ENCODE measurements around the gene MRPS18C. TPM values are rescaled to one million over a fixed set of nuclear protein-coding genes. Genes with fewer than 3 reads are reported as not detected.
"Not testable (repeated sequence)": the region's sequence is repeated elsewhere in the genome, so short reads cannot be mapped to it uniquely, and the experiment has no call there.

MRPS18C gene
- total and polyA plus RNA-seq, 11 donors: 27.8 to 78.0 (median 54.2) TPM

DNA sequence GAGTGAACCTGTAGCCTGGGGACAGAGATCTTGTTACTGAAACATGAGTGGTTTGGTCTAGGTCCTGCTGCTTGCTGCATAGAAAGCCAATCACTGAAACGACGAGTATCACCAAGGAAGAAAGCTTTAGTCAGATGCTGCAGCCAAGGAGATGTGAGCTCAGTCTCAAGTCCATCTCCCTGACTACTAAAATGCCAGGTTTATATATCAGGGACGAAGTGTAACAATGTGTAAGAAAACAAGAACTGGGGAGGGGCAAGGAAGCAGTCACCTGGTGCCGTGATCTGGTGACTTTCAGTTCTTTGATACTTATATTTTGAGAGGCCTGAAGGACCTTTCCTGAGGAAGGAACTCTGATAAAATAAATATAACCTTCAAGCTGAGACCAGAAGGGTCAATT lies 48.6 kb downstream of the MRPS18C start:
- intact Hi-C loops (cut with DNase I): loop anchor here in 1 of 10 donors (10.0 kb wide), 1 partner anchor 1000 kb away; no protein-coding TSS in a partner anchor
- no peak overlapping the region for H3K4me3 ChIP-seq
- no peaks in the 10 kb centered on the region for H3K27me3 ChIP-seq
- no peak overlapping the region for H3K27ac ChIP-seq
- no peak for DNase-seq
- no peak for ATAC-seq
- 61 to 85% (median 64%) methylated on average over 4 of the region's 4 CpGs for WGBS, 4 donors
- no peaks in the 10 kb centered on the region for H3K36me3 ChIP-seq
- TF ChIP-seq POLR2A (IDR thresholded peaks at IDR 0.05): no peak
- TF ChIP-seq, protein P1, sequence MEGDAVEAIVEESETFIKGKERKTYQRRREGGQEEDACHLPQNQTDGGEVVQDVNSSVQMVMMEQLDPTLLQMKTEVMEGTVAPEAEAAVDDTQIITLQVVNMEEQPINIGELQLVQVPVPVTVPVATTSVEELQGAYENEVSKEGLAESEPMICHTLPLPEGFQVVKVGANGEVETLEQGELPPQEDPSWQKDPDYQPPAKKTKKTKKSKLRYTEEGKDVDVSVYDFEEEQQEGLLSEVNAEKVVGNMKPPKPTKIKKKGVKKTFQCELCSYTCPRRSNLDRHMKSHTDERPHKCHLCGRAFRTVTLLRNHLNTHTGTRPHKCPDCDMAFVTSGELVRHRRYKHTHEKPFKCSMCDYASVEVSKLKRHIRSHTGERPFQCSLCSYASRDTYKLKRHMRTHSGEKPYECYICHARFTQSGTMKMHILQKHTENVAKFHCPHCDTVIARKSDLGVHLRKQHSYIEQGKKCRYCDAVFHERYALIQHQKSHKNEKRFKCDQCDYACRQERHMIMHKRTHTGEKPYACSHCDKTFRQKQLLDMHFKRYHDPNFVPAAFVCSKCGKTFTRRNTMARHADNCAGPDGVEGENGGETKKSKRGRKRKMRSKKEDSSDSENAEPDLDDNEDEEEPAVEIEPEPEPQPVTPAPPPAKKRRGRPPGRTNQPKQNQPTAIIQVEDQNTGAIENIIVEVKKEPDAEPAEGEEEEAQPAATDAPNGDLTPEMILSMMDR (IDR thresholded peaks at IDR 0.05): no peak
- no peaks in the 10 kb centered on the region for H3K4me1 ChIP-seq
- H3K9me3 ChIP-seq: no peaks in the 10 kb centered on the region

DNA sequence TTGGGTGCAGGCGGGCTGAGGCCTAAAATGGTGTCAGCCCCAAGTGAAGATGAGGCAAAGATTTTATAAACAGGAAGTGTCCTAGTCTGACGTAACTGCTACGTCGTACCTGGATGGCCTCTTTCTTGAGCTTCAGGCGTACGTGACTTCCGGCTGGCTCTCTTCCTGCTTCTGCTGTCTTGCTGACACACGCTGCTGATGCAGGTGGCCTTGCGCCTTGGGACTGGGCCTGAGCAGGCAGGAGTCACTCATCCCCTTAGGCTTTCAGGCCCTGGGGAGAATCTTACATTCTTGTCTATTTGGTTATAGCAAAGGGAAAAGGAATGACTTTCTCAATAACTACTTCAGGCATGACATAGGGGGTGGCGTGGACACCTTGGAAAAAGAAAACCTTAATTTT lies 49.1 kb downstream of the MRPS18C start:
- WGBS, 4 donors: 80 to 85% (median 82%) methylated on average over 10 of the region's 10 CpGs
- intact Hi-C loops (cut with DNase I): loop anchor here in 2 of 10 donors (5.0 to 10.0 kb wide), 2 partner anchors 137 to 1000 kb away; no protein-coding TSS in a partner anchor

DNA sequence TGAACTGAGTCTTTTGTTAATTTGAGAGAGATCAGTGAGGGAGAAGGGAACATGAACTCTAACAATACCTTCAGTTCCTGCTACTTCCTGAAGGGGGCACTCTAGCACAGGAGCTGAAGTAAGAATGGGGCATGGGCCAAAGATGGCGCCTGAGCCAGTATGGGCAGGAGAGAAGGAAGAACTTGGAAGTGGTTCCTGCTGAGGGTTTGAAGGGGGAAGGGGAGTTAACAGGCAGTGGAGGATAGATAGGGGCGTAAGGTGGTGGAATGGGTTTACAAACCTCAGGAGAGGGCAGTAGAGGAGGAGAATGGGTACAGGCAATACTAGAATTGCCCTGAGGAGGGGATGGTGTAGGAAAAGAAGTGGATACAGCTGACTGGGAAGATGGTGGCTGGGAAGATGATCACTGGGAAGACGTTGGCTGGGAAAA lies 53.3 kb downstream of the MRPS18C start:
- H3K36me3 ChIP-seq, H3K27ac ChIP-seq, H3K4me1 ChIP-seq, H3K9me3 ChIP-seq, H3K4me3 ChIP-seq, H3K27me3 ChIP-seq: not testable (repeated sequence)
- peak in 3 of 4 donors; percentile 56 to 69 (median 67) for ATAC-seq
- WGBS, 4 donors: 65 to 68% (median 66%) methylated on average over 3 of the region's 3 CpGs
- intact Hi-C loops (cut with DNase I): loop anchor here (1.0 to 10.0 kb wide), 6 partner anchors 129 to 996 kb away; no protein-coding TSS in a partner anchor
- DNase-seq: peak in 4 of 5 donors; percentile 31 to 53 (median 46)
- TF ChIP-seq, protein P1 (IDR thresholded peaks at IDR 0.05): peak; percentile 64 to 81 (median 72)

More for the DNA sequence above, 49.1 kb downstream of the MRPS18C start:
- Histone ChIP-seq H3K27ac (no peak overlapping the region), H3K36me3 (no peaks in the 10 kb centered on the region), H3K4me1 (no peaks in the 10 kb centered on the region), H3K9me3 (no peaks in the 10 kb centered on the region), H3K4me3 (no peak overlapping the region), H3K27me3 (no peaks in the 10 kb centered on the region)
- DNase-seq (no peak), ATAC-seq (no peak)
- TF ChIP-seq, protein P1 (IDR thresholded peaks at IDR 0.05): no peak
- no peak for TF ChIP-seq POLR2A (IDR thresholded peaks at IDR 0.05)

DNA sequence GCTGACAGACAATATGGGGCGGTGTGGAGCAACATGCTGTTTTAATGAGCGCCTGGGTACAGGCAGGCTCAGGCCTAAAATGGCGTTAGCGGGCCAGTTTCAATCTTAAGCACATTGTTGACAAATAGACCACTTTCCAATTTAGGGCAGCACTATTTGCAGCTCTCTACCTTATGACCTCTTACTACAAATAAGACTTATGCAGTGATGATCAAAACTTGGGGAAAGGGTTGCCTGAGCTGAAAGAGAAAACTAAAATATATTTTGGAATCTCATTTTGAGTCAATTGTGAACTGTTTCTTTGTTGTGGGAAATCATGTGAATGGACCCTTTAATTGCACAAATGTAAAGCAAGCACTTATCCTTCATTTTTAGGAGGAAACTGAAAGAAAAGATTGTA lies 54.6 kb downstream of the MRPS18C start:
- no peaks in the 10 kb centered on the region for H3K36me3 ChIP-seq
- no peak overlapping the region for H3K4me3 ChIP-seq
- H3K27me3 ChIP-seq: no peaks in the 10 kb centered on the region
- TF ChIP-seq, protein P1 (IDR thresholded peaks at IDR 0.05): no peak
- TF ChIP-seq POLR2A (IDR thresholded peaks at IDR 0.05): no peak
- ATAC-seq (no peak), DNase-seq (no peak)
- H3K9me3 ChIP-seq: no peaks in the 10 kb centered on the region
- H3K27ac ChIP-seq: no peak overlapping the region
- 89 to 98% (median 91%) methylated on average over 3 to 4 of the region's 4 CpGs for WGBS, 4 donors
- no peaks in the 10 kb centered on the region for H3K4me1 ChIP-seq
- intact Hi-C loops (cut with DNase I): no loop called here

Other genes starting within 250 kb of the MRPS18C start
- gene COQ2, start 171.3 kb upstream of the MRPS18C start, total RNA-seq: 10 to 100 TPM; 18.0 to 26.3 (median 22.9) TPM
- 10 to 100 TPM; 10.4 to 16.4 TPM for gene COQ2, start 171.3 kb upstream of the MRPS18C start, polyA plus RNA-seq
- gene HPSE, start 121.2 kb upstream of the MRPS18C start, total RNA-seq: 1 to 10 TPM in 2 of 9 donors, under 1 TPM in 7; 0.38 to 6.2 (median 0.75) TPM
- gene HPSE, start 121.2 kb upstream of the MRPS18C start, polyA plus RNA-seq: under 1 TPM; 0.15 to 0.37 TPM
- 10 to 100 TPM; 12.2 to 15.8 (median 13.1) TPM for gene HELQ, start 235 bp upstream of the MRPS18C start, total RNA-seq
- 1 to 10 TPM; 3.1 to 9.9 TPM for gene HELQ, start 235 bp upstream of the MRPS18C start, polyA plus RNA-seq
- 10 to 100 TPM in 1 of 9 donors, 1 to 10 TPM in 8; 3.4 to 10.2 (median 7.8) TPM for gene ABRAXAS1, start 29.0 kb downstream of the MRPS18C start, total RNA-seq
- gene ABRAXAS1, start 29.0 kb downstream of the MRPS18C start, polyA plus RNA-seq: 1 to 10 TPM; 2.0 to 3.1 TPM
- 10 to 100 TPM; 26.8 to 64.5 (median 38.8) TPM for gene GPAT3, start 80.0 kb downstream of the MRPS18C start, total RNA-seq
- gene GPAT3, start 80.0 kb downstream of the MRPS18C start, polyA plus RNA-seq: 10 to 100 TPM; 21.3 to 53.6 TPM

Data from heart left ventricle (tissue), 16 donors.